ELF-1 (cell line): Measurements from ENCODE around the gene EIF3F.

Experiments
- DNase-seq: peaks from one replicate; pipeline ENCODE4 v3.0.0-alpha.2; 2016; ENCODE audit warnings: low read depth, low spot score

The EIF3F gene

DNA sequence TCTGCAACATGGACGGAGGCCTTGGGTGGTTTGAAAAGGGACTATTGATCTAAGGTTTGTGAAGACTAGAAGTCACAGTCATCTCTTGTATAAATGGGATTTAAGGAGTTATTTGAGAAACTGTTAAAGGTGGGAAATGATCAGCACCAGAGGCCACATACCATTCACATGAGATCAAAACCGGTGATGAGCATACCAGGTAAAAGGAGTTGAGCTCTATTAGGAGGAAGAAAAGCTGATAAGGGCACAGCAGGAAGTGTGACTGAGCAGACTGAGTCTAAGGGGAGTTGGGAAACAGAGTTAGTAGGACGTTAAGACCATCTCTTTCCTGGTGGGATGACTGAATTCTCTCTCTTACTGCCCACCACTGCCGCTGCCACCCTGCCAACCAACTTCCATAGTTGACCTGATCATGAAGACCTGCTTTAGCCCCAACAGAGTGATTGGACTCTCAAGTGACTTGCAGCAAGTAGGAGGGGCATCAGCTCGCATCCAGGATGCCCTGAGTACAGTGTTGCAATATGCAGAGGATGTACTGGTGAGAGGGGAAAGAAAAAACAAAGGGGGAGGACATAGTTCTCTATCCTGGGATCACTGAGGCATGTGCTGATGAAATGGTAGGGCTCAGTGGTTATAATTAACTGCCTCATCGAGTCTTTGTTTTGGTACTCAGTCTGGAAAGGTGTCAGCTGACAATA, 7.6 kb downstream of the EIF3F start:
- no peak for DNase-seq

GRCh38 chr11:7999795-8000194, 12.7 kb downstream of the EIF3F start:
- DNase-seq = no peak

DNA sequence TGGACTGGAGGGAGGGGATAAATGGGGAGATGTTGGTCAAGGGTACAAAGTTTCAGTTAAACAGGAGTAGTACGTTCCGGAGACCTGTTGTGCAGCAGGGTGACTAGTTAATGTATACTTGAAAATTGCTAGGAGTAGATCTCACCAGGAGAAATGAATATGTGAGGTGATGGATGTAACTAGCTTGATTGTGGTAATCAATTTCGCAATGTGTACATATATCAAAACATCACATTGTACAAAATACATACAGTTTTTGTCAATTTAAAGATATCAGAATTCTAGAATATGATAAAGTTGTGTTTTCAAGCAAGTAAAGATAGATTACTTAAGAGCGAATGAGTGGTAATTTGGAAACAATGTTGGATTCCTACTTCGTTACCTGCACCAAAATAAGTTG, 13.3 kb downstream of the EIF3F start:
- DNase-seq = no peak

- DNase-seq = no peak
These were observed 15.5 kb downstream of the EIF3F start for GRCh38 chr11:8002676-8003075.

DNA sequence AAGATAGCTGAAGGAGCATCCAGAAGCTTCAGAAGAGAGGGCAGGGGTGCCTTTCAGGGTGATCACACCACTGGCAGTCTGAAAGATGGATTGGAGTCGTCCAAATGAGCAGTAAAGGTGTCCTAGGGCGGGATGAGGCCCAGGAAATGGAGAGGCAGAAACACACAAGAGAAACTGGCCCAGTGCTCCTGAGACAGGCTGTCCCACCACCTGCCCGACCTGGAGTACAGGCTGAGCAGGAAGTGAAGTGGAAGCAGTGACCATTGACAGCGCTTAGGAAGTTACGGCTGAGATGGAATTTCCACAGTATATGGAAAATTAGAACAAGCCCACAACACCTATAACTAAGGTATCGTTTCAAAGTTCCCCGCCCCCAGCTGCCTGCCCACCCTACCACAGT, 16.1 kb downstream of the EIF3F start:
- no peak for DNase-seq

- no peak for DNase-seq
These were observed 16.9 kb downstream of the EIF3F start for GRCh38 chr11:8004008-8004407.

GRCh38 chr11:8005556-8005955, 18.4 kb downstream of the EIF3F start:
- DNase-seq = no peak

- peak; percentile 69 for DNase-seq
These were observed 19.3 kb downstream of the EIF3F start for GRCh38 chr11:8006349-8006977.

GRCh38 chr11:8008212-8008611, 21.1 kb downstream of the EIF3F start:
- DNase-seq = no peak

DNA sequence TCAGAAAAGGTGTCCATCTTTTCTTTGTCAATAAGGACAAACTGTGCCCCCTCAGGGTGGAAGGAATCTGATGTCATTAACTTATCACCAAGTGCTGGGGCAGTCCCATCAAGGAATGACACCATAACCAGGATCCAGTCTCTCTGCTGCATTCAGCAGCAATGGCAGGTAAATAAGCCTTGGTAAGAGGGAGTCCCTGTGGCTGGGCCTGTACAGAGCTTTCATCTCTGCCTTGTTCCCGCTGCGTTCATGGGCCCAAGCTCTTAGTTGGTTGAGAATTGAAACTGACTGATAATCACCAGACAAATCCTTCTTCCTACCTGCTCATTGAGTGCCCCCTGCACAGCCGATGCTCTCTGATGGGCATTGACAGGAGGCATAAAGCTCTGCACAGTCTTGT, 22.7 kb downstream of the EIF3F start:
- DNase-seq = no peak

DNA sequence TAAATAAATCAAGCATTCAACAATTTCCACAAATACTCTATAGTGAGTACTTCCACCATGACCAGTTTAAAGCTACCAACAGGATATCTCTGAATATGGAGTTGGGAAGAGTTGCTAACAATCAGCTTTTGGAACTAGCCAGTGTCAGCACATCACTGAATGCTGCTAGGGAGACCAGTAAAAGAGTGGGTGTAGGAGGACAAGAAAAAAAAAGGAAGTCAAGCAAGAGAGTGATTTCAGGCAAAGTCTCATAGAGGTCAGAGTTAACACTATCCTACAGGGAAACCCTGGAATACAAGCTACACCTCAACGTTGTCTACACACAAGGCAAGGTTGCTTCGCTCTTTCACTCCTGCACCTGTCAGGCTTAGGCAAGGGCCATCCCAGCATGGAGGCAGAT, 24.2 kb downstream of the EIF3F start:
- DNase-seq = no peak

GRCh38 chr11:8011981-8012444, 24.9 kb downstream of the EIF3F start:
- no peak for DNase-seq

GRCh38 chr11:8013833-8014232, 26.7 kb downstream of the EIF3F start:
- DNase-seq = no peak

- no peak for DNase-seq
These were observed 28.7 kb downstream of the EIF3F start for GRCh38 chr11:8015753-8016239.

GRCh38 chr11:8016440-8016839, 29.3 kb downstream of the EIF3F start:
- peak; percentile 72 for DNase-seq

DNA sequence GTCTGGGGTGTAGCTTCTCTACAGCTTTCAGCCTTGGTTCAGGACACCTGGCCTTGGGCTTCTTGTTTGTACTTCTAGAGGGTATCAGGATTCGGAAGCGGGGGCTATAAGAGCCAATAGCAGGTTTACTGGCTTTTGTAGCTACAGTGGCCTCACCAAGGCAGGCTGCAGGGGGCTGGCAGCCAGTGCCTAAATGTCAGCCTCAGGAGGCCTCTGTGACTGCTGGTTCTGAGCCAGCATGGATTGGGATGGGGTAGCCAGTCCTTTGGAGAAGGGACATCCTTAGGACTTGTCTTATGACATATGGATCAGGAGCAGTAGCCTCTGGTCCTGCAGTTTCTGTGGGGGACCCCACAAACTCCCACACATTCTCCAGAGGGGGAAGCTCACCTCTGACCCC, 29.9 kb downstream of the EIF3F start:
- no peak for DNase-seq

DNA sequence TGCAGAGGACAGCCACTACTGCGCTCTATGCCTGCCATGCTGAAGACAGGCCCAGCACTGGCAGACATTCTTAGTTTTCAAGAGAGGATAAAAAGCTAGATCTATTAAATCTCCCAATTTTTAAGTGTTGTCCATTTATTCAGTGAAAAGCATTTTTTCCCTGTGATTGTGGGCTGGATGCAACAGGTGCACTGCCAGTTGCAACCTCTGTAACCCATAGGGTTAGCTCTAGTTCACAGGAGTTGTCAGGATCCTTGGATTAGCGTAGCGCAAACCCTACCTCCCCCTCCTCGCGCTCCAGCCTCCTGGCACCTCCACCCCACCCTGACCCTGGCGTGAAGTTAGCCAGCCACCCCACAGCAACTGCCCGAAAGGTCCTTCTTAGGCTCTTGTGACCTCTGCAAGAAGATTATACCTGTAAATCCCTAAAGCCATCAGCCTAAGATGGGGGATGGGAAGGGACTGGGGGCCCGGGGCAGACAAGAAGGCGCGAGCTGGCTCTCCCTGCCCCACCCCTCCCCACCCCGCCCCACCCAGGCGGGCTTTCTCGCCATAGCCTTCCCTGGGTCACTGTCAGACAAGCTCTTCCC, 30.9 kb downstream of the EIF3F start:
- DNase-seq = no peak

DNA sequence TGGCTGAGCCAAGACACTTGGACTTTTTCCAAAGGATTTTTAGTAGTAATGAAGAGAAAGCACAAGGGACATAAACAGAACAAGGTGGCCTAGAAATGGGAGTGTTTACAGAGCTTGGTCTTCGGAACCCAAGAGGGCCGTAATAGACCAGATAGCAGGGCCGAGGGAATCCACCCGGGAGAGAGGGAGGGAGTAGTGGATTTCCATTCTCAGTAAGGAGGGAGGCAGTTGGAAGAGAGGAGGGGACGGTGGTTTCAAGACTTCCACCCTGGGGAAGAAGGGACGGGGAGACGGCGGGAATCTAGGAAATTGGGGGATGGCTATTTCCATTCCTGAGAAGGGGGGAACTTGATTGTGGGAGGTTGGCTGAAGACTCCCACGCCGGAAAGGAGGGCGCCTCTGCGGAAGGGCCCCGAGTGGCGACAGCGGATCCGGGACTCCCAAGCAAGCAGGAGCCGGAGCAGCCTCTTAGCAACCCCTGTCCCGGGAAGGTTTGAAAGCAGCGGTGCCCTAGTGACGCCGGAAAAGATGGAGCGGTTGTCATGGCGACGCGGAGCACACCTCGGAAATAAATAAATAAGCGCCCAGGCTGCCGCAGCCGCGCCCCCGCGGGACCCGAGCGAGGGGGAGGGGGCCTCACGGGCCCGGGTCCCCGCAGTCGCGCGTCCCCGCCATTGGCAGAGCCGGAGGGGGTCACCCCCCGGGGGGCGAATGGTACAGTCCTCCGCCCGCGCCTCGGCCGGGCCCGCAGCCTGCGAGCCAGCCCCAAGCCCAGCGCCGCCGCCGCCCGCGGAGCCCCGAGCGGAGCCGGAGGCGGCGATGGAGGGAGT, 31.6 kb downstream of the EIF3F start:
- peak; percentile 84 for DNase-seq

DNA sequence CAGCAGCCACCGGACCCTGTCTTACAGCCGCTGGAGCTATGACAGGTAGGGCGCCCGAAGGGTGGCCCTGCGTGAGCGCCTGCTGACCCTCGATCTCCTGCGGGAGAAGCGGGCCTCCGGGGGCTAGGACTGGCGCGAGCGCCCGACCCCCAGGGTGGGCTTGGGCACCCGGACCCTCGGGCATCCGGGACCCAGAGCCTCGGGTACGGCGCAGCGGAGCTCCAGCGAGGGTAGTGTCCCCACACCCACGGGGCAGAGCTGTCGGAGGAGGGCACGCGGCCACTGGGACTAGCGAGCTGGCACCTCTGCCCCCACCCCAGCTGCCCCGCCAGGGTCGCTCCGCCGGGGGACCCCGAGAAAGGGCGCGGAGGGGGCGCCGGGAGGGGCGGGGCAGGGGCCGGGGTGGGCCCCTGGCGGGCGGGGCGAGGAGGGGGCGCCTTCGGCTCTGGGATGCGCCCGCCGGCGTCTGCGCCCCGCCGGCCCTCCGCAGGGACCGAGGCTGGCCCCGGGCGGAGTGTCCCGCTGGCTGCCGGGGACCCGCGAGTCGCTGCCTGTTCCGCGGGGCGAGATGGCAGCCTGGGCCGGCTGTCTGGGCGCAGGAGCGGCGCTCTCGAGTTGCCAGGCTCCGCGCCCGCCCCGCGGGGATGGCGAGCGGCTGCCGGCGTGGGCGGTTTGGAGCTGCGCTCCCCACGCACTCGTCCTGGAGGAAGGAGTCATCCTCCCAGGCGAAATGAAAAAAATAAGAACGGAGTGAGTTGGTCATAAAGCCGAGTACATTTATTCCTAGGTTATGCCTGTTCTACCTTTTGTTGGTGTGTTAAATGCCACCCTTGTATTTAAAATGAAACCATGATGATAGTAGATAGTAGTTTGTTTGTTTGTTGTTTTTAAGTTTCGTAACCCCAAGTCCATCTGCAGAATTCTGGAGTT, 32.4 kb downstream of the EIF3F start:
- no peak for DNase-seq

GRCh38 chr11:8020244-8020597, 33.1 kb downstream of the EIF3F start:
- DNase-seq = no peak

DNA sequence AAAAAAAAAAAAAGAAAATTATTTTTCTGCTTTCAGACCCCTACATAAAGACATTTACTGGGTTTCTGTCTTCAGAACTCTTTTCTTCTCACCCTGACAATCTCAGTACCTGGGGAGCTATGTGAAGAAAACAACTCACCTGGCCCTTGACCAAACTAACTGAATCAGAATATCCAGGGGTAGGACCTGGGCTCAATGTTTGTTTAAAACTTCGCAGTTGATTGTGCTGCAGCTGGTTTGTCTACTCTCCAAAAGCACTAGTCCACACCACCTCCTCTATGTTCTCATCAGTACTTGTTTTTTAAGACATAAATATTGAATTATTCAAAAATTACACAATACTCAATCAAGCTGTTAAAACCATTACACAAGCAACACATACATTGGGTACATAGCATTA, 34.8 kb downstream of the EIF3F start:
- no peak for DNase-seq
